HG03097 (cell line): Measurements from ENCODE around the gene CAMK2B.
"Not testable (repeated sequence)": the region's sequence is repeated elsewhere in the genome, so short reads cannot be mapped to it uniquely, and the experiment has no call there.

Source experiments
- ATAC-seq: cut with Tn5 transposase; IDR thresholded peaks from one replicate; pipeline ENCODE4 v1.9.1; 2021; ENCODE audit not compliant: unreplicated experiment, low FRiP score

CAMK2B gene

DNA sequence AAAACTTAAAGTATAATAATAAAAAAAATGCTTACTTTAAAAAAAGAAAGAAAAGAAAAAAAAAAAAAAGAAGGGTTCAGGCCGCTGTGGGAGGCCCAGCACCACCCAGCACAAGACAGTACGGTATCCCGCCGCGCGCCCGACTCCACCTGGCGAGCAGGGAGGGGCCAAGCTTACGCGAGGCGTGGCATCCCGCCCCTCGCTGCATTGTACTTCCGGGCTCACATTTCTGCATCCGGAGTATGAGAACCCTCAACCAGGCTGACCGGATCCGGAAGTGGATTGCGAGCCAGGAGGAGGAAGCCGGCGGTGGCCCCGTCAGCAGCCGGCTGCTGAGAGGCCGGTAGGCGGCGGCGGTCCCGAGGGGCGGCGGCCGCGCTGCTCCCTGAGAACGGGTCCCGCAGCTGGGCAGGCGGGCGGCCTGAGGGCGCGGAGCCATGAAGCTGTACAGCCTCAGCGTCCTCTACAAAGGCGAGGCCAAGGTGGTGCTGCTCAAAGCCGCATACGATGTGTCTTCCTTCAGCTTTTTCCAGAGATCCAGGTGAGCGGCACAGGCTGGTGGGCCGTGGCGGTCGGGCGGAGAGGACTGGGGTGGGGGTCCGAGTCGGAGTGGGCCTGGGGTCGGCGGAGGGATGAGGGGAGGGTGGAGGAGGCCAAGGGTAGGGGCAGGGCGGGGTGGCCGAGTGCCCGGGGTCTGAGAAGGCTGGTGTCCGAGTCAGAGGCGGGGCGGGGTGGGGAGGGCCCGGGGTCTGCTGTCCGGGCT, 124.5 kb downstream of the CAMK2B start, which contains the start of gene YKT6:
TSS of gene YKT6 (plus strand) at position 280 of the 763 bp plus-strand sequence. CDS start at position 438, 158 bp downstream.
- peak; percentile 99 for ATAC-seq

DNA sequence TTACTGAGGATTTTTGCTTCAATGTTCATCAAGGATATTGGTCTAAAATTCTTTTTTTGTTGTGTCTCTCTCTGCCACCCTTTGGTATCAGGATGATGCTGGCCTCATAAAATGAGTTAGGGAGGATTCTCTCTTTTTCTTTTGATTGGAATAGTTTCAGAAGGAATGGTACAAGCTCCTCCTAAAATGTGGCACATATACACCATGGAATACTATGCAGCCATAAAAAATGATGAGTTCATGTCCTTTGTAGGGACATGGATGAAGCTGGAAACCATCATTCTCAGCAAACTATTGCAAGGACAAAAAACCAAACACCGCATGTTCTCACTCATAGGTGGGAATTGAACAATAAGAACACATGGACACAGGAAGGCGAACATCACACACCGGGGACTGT, 125.2 kb downstream of the CAMK2B start:
- not testable (repeated sequence) for ATAC-seq

DNA sequence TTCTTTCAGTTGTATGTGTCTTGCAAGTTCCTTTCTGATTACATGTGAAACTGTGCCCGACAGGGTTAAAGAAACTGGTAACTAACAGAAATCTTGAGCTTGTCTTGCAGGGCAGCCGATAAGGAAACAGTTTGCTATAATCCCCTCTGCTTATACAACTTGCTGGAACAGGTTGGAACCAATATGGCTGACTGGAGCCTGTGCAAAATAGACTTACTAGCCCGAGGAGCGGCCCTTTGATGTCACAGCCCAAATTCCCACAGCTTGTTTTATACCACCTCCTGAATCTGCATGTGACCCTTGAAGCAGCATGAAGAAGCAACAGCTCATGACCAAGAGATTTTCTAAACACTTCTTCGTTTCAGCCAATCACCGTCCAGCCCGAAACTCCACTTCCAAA, 127.9 kb downstream of the CAMK2B start:
- no peak for ATAC-seq

DNA sequence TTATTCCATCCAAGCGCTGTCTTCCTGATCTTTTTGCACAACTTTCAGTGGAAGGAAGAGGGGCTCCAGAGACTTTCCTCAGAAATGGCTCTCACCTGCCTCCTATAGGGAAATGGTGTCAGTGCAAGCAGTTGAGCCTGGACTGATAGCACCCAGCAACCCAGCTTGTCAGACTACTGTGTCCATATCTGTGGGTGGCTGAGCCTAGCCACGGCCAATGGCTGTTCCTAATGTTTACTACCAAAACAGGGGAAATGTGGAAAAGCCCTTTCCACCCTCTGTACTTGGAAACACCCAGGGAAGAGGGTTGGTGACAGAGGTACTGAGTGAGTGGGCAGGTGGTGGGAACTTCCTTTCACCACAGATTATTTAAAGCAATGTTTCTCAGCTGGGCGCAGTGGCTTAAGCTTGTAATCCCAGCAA, 128.9 kb downstream of the CAMK2B start:
- ATAC-seq, result no peak

DNA sequence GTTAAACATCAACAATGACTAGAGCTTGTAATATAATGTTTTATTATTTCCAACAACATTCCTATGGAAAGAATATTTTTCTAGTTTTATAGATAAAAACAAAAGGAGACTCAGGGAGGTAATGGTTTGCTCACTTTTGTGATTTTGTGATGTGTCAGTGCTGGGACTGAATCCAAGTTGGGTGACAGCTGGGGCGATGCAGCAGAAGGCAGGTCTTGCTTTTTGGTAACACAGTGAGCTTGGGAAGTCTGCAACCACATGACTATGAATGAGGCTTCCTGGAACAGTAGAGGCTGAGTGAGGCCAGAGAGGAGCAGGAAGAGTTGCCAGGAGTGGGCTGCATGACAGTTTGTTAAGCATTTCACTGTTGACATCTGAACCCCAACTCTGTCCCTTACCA, 129.5 kb downstream of the CAMK2B start:
- ATAC-seq, result no peak

DNA sequence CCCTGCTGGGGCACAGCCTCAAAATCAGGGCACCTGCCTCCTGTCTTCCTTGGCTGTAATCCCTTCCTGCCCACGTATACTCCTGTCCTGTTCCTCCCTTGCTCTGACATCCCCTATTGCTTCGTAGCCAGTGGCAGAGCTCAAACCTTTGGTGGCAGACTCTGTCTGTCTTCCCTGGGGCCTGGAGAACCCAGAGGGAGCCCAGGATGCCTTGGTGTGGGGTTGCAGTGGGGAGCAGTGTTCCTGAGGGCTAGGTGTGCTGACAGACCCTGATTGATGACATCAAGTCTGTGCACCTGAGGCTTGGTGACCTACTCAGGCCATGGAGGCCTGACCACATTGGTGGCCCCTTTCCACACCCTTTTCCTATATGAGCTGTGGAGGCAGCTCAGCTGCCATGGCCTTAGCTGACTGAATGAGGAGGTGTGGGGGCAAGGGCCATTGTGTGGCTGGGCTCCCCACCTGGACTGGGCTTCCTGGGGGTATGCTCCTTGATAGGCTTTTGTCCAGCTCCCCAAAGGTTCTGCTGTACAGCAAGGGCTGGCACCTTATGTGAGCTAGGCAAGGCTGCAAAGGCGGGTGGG, 130.7 kb downstream of the CAMK2B start:
- no peak for ATAC-seq

DNA sequence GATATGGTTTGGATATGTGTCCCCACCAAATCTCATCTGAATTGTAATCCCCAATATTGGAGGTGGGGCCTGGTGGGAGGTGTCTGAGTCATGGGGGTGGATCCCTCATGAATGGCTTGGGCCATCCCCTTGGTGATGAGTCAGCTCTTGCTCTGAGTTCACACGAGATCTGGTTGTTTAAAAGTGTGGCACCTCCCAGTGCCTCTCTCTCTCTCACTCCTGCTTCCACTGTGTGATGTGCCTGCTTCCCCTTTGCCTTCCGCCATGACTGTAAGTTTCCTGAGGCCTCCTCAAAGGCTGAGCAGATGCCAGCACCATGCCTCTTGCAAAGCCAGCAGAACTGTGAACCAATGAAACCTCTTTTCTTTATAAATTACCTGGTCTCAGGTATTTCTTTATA, 131.3 kb downstream of the CAMK2B start:
- ATAC-seq, result no peak

DNA sequence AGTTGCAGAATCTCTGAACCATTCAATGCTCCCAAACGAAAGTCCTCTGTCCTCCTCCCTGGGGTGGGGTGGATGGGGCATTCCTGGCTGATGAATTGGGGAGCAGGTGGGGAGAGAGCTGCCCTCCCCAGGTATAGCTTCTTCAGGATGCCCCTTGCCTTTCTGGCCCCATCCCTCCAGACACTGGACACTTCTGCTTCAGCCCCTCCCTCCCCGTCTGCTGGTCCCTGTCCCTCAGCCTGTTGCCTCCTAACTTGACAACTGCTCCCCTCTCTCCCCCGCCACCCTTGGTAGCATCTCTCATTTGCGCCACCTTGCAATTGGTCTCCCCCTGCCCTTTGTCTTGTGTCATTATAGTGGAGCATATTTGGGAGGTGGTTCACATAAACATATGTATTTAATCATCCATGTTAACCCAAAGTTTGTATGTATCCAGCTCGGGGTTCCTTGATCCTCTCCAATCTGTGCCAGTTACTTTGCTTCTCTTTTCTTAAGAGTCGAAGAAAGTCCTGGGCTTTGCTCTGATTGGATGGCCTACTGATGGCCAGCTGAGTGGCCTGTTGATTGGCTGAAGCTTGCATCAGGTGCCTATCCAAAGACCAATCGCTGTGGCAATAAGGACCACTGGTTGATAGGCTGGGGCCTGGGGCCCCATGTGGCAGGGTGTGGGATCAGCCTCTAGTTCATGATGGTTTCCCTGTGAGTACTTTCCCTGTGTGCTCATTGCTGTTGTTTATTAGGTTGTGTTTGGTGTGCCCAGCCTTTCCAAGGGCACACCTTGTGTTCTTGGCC, 132.2 kb downstream of the CAMK2B start:
- no peak for ATAC-seq

DNA sequence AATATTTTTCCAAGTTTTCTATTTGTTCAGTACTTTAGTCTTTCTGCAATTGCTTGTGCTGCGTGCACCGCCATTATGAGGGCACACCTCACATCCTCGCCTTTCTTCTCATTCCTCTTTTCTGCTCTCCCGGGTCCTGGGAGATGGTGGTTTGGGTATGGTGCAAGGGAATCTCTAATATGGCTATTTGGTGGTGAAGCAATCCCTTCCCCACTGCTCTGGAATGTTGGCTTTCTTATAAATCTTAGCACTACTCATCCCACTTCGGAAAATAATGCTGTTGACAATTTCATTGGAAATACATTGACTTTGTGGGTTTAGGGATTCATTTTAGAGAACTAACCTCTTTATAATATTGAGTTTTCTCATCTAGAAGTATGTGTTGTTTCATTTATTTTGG, 134.2 kb downstream of the CAMK2B start:
- ATAC-seq, result no peak

DNA sequence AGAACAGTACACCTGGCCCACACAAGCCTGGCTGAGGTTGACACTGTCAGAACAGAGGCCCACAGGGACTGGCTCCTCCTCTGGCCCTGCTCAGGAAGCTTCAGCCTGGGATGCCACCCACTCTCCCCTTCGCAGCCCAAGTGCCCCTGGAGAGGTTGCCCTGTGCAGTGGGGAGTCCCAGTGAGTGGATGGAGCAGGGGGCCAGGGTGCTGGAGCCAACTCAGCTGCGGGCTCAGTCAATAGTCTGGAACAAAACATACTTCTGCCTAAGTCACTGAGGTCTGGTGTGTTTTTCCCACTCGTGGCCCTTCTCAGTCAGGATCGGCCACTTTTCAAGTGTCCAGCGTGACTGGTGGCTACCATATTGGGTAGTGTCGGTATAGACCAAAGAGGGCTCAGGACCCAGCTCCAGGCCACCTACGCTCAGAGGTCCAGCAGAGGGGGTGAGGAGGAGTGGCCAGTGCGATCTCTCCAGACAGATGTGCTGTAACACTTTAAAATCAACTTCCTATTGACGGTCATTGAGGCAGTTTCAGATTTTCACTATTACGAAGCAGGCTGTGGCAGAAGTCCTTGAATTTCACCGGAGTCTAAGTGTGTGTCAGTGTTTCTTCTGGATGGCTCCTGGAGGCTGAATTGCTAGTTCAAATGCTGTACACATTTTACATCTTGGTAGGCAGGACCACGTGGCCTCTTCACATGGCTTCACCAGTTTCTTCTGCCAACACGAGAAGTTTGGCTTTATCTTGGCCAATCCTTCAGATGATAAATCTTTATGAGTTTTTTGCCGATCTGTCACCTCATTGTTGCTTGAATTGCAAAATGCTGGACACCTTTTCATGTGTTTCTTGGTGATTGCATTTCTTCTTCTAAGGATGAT, 135.2 kb downstream of the CAMK2B start:
- no peak for ATAC-seq

DNA sequence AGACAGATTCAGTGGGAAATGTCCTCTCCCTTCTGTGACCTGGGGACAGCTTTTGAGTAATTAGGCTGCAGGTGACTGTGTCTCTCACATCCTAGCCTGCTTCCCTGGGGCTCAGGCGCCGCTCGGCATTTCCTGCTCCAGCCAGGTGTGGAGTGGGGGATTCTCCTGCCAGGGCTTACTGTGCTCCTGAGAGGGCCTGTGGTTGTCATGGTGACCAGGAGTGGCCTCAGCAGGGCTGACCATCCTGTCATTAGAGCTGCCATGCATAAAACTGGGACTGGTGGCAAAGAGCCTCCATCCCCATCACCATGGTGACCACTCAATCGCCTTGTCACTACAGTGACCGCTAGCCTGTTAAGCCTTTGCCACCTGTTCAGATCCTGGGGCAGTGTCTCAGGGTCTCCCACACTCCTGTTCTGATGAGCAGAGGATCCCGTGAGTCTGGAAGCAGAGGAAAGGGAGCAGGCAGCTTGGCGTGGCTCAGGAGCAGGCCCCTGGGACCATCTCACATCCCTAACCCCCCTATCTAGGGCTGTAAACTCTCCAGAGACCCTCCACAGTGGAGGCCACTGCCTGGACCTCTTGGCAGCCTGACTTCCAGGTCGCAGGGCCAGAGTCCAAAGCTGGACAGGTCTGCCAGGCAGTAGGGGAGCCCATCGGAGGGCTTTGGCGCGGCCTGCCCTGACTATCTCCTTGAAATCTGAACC, 136.0 kb downstream of the CAMK2B start, which contains the start of gene GCK:
TSS of gene GCK (minus strand) at position 154 of the 707 bp plus-strand sequence. CDS start 486 bp downstream, outside the sequence.
- no peak for ATAC-seq

DNA sequence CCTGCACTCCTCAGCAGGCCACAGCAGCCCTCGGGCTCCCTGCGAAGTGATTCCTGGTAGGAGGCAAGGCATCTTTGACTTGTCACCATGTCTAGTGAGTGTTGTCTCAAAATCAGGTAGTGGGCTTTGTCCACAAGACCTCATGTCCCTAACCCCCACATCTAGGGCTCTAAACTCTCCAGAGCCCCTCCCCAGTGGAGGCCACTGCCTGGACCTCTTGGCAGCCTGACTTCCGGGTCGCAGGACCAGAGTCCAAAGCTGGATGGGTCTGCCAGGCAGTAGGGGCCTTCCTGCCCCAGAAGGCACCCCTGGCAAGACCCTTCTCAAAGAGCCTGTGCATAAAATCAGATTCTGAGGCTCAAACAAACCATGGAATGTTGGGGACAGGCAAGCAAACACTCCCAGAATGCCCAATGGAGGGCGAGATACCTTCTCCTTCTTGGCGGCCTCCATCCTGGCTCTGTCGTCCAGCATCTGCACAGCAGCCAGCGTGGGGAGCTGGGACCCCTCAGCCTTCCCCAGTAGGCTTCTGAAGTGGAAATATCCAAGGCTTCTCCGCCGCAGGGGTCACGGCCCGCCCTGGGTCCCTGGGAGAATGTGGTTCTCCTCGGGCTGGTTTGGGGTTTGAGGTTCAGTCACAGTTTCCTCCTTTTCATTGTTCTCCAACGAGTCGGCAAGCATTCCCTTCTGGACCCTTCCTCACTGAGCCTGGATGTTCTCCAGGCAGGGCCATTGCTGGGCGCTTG, 136.7 kb downstream of the CAMK2B start:
- ATAC-seq, result no peak

DNA sequence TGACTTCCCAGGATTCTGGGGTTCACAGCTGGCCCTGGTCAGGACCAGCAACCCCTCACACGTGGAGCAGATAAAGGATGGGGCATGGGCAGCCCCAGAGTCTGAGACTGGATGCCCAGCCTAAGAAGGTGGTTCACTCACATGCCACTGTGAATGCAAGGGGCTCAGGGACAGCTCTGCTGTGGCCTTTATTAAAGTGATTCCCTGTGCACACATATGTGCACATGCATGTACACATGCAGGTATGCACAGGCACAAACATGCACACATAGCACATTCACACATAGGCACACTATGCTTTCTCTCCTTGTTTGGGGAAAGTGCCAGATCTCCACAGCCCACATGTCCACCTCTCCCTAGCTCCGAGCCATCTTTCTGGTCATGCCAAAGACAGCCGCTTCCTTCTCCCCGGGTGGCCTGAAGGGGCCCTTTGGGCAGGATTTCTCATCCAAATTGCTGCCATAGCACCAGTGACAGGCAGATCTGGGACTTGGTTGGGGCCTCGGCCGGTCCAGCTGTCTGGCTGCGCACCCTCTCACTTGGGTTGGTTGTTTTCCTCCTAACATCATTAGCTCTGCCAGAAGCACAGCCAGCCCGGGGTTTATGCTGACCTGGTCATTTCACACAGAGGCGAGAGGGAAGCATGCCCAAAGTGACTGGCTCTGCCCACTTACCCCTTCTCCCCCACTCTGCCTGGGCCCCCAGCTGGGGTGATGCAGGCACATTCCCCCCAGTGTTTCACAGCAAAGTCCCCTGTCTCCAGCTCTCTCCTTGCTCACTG, 137.6 kb downstream of the CAMK2B start:
- ATAC-seq, result no peak

DNA sequence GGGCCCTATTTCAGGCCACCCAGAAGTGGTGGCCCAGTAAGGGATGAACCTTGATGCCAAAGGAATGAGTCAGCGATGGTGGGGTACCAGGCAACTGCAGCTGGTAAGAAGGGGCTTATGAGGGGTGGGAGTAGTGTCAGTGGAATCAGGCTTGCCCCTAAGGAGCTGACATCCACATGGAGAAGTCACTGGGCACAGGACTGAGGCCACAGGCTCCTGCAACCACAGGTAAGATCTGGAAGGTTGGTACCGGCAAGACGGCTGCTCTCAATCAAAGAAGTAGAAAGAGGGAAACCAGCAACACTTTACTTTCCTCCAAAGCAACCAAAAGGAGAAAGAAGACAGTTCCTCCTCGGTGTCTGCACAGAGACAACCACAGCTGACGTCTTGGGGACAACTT, 138.7 kb downstream of the CAMK2B start:
- ATAC-seq, result no peak

DNA sequence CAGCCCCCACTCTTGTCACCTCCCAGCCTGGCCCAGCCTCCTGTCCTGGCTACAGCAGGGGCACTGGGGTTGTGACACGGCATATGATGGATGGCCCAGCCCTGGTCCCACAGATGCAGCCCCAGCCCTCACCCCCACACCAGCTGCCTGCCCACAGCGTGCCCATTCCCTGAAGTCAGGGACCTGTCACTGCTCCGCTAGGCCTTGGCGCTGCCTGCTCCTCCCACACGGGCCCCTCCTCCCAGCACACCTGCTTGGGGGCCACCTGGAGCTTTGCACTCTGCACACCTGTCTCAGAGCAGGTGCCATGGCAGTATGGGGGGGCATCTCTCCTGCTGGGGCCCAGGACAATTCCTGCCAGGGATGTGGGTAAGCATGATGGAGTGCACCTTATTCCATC, 139.7 kb downstream of the CAMK2B start:
- ATAC-seq, result no peak

DNA sequence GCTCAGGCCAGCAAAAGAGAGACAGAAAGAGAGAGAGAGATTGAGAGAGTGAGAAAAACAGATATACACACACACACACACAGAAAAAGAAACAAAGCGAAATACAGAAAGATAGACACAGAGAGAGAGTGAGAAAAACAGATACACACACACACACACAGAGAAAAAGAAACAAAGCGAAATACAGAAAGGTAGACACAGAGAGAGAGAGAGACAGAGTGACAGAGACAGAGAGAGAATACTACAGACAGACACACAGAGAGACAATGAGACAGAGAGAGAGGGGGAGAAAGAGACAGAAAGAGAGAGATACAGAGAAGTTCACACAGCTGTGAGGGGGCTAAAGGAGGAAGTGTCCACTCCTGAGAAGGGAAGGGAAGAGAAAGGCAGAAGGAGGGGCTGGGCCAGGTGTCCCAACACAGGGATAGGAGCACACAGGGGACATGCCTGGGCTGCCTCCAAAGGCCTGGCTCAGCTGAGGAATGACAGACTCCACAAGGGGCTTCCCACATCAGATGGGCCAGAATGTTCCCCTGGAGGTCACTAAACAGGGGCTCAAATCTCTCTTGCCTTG, 140.4 kb downstream of the CAMK2B start:
- ATAC-seq, result no peak

DNA sequence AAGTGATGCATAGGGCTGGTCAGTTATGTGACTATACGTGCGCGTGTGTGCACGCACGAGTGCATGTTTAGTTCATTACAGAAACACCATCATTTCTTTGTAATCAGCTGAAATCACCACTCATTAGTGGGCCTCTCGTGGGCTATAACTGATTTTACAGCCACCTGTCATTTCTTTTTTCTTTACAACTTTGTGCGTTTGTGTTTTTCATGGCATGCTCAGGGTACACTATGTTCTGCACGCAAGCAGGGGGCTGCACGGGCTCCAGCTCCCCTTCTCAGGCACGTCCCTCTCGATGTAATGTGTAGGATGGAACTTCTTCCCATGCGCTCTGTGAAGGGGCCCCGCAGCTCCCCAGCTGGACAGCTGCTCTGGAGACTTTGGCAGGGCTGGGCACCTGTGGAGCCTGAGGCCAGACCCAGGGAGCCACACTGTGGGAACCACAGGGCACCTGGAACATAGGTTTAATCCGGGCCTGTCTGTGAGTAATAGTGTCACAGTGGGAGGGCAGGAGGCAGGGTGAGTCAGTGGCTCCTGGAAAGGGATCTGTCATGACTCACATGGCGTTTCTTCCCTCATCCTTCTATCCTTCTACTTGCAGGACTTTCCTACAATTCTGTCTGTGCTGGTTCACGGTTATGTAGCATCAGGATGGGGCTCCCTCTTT, 141.1 kb downstream of the CAMK2B start:
- no peak for ATAC-seq
